Astrocyte (in vitro differentiated cells and primary cell): ENCODE results near the gene ZAR1L. TPM values are rescaled to one million over a fixed set of nuclear protein-coding genes. Genes with fewer than 3 reads are reported as not detected.
A peak's percentile ranks its signal among the peaks of the same experiment; 100 is the strongest.

Experiments used
- DNase-seq: peaks from one replicate; pipeline ENCODE4 v3.0.0-alpha.2; 2010; ENCODE audit warnings: low read depth
- FAIRE-seq: peaks from 2 replicates; lab custom pipeline; 2011; peaks lifted over from hg19 to GRCh38; lab: Jason Lieb, UNC
- H2AFZ ChIP-seq: 2 replicates; pipeline ENCODE4 v1.6.0; 2012; ENCODE audit warnings: low read depth, low read length, inconsistent platforms
- H3K27ac ChIP-seq: 2 replicates; pipeline ENCODE4 v1.5.1; 2011; ENCODE audit warnings: low read depth, low read length, inconsistent platforms
- H3K27me3 ChIP-seq: 2 replicates; pipeline ENCODE4 v1.6.0; 2011; ENCODE audit warnings: low read length, inconsistent platforms; ENCODE audit not compliant: insufficient read depth
- H3K36me3 ChIP-seq: 2 replicates; pipeline ENCODE4 v1.5.1; 2011; ENCODE audit warnings: low read length, inconsistent platforms; ENCODE audit not compliant: insufficient read depth
- H3K4me1 ChIP-seq: 2 replicates; pipeline ENCODE4 v1.5.1; 2011; ENCODE audit warnings: low read length, inconsistent platforms; ENCODE audit not compliant: insufficient read depth
- H3K4me2 ChIP-seq: 2 replicates; pipeline ENCODE4 v1.6.0; 2012; ENCODE audit warnings: low read length, inconsistent platforms
- H3K4me3 ChIP-seq: 2 replicates; pipeline ENCODE4 v1.5.1; 2011; ENCODE audit warnings: low read depth, mild to moderate bottlenecking, low read length, inconsistent platforms; ENCODE audit not compliant: insufficient read depth
- H3K79me2 ChIP-seq: 2 replicates; pipeline ENCODE4 v1.6.0; 2012; ENCODE audit warnings: mild to moderate bottlenecking, low read length, inconsistent platforms; ENCODE audit not compliant: insufficient read depth
- H3K9ac ChIP-seq: 2 replicates; pipeline ENCODE4 v1.6.0; 2012; ENCODE audit warnings: mild to moderate bottlenecking, low read length, inconsistent platforms
- H3K9me3 ChIP-seq: 2 replicates; pipeline ENCODE4 v1.5.1; 2012; ENCODE audit warnings: low read depth, mild to moderate bottlenecking, low read length, inconsistent platforms; ENCODE audit not compliant: insufficient read depth
- H4K20me1 ChIP-seq: 2 replicates; pipeline ENCODE4 v1.6.0; 2012; ENCODE audit warnings: low read length, inconsistent platforms; ENCODE audit not compliant: insufficient read depth
- H3K27ac Mint-ChIP-seq: one replicate; pipeline ENCODE4 v1.8.0; 2021; ENCODE audit warnings: mild to moderate bottlenecking, mixed read lengths; ENCODE audit not compliant: unreplicated experiment
- H3K27me3 Mint-ChIP-seq: one replicate; pipeline ENCODE4 v1.8.0; 2021; ENCODE audit warnings: low read depth, mixed read lengths; ENCODE audit not compliant: unreplicated experiment
- H3K36me3 Mint-ChIP-seq: one replicate; pipeline ENCODE4 v1.8.0; 2021; ENCODE audit warnings: low read depth, mixed read lengths; ENCODE audit not compliant: unreplicated experiment
- H3K4me1 Mint-ChIP-seq: one replicate; pipeline ENCODE4 v1.8.0; 2021; ENCODE audit warnings: low read depth, mixed read lengths; ENCODE audit not compliant: unreplicated experiment
- H3K4me3 Mint-ChIP-seq: one replicate; pipeline ENCODE4 v1.8.0; 2021; ENCODE audit warnings: mild to moderate bottlenecking, moderate library complexity, mixed read lengths; ENCODE audit not compliant: unreplicated experiment
- H3K9me3 Mint-ChIP-seq: one replicate; pipeline ENCODE4 v1.8.0; 2021; ENCODE audit warnings: mild to moderate bottlenecking, mixed read lengths; ENCODE audit not compliant: unreplicated experiment
- CTCF ChIP-seq: IDR thresholded peaks from 2 replicates; pipeline ENCODE4 v1.5.1; 2011; ENCODE audit warnings: low read depth, mild to moderate bottlenecking, inconsistent platforms, low read length, moderate library complexity; ENCODE audit not compliant: insufficient read depth
- EZH2 ChIP-seq: IDR thresholded peaks from 2 replicates; pipeline ENCODE4 v1.6.1; 2012; ENCODE audit warnings: mild to moderate bottlenecking, low read length, inconsistent platforms; ENCODE audit not compliant: insufficient read depth
- total RNA-seq: library from RNA; stranded (reverse); gene quantifications from 2 replicates; pipeline ENCODE4 v1.2.1, GENCODE V29; 2021

ZAR1L gene
- total RNA-seq, 1 donor from 2014 or later = not detected

- Histone ChIP-seq H3K4me1 (peaks cover 4% of the 10 kb centered on the region), H3K27ac (no peak overlapping the region), H3K27me3 (no peaks in the 10 kb centered on the region), H3K9me3 (no peaks in the 10 kb centered on the region), H4K20me1 (no peaks in the 10 kb centered on the region), H3K36me3 (no peaks in the 10 kb centered on the region), H3K9ac (no peak overlapping the region), H2AFZ (no peak overlapping the region), H3K4me3 (no peak overlapping the region), H3K4me2 (no peak overlapping the region), H3K79me2 (peaks cover 6% of the 10 kb centered on the region)
- H3K27me3 Mint-ChIP-seq = no peaks in the 10 kb centered on the region
- H3K36me3 Mint-ChIP-seq = no peaks in the 10 kb centered on the region
- H3K4me3 Mint-ChIP-seq = no peak overlapping the region
- H3K27ac Mint-ChIP-seq = no peak overlapping the region
- H3K9me3 Mint-ChIP-seq = no peaks in the 10 kb centered on the region
- no peak for DNase-seq
- no peaks in the 10 kb centered on the region for H3K4me1 Mint-ChIP-seq
- FAIRE-seq = no peak
- no peak for TF ChIP-seq CTCF
- TF ChIP-seq EZH2 = no peak
These were observed 2.7 kb upstream of the ZAR1L start for GRCh38 chr13:32317716-32318465.

GRCh38 chr13:32316501-32316900 is 1.3 kb upstream of the ZAR1L start:
- H3K79me2 ChIP-seq = peaks cover 6% of the 10 kb centered on the region
- H3K4me1 ChIP-seq = peaks cover 4% of the 10 kb centered on the region
- TF ChIP-seq CTCF (no peak), EZH2 (no peak)
- no peak for FAIRE-seq
- H3K4me3 ChIP-seq = peak overlapping the region; percentile 94
- Mint-ChIP-seq H3K27ac (no peak overlapping the region), H3K4me3 (peak overlapping the region; percentile 91), H3K36me3 (no peaks in the 10 kb centered on the region), H3K9me3 (no peaks in the 10 kb centered on the region), H3K4me1 (no peaks in the 10 kb centered on the region), H3K27me3 (no peaks in the 10 kb centered on the region)
- no peaks in the 10 kb centered on the region for H4K20me1 ChIP-seq
- H2AFZ ChIP-seq = peak overlapping the region; percentile 98
- no peak for DNase-seq
- no peaks in the 10 kb centered on the region for H3K9me3 ChIP-seq
- H3K9ac ChIP-seq = peak overlapping the region; percentile 98
- H3K27ac ChIP-seq = peak overlapping the region; percentile 98
- no peaks in the 10 kb centered on the region for H3K27me3 ChIP-seq
- no peaks in the 10 kb centered on the region for H3K36me3 ChIP-seq
- peak overlapping the region; percentile 96 for H3K4me2 ChIP-seq

GRCh38 chr13:32316028-32316339 is 821 bp upstream of the ZAR1L start:
- peak overlapping the region; percentile 98 for H3K27ac ChIP-seq
- Mint-ChIP-seq H3K36me3 (no peaks in the 10 kb centered on the region), H3K4me1 (no peaks in the 10 kb centered on the region), H3K27me3 (no peaks in the 10 kb centered on the region), H3K27ac (peak overlapping the region; percentile 88), H3K9me3 (no peaks in the 10 kb centered on the region), H3K4me3 (peak overlapping the region; percentile 91)
- TF ChIP-seq EZH2 (no peak), CTCF (no peak)
- peak overlapping the region; percentile 98 for H2AFZ ChIP-seq
- no peaks in the 10 kb centered on the region for H4K20me1 ChIP-seq
- peak overlapping the region; percentile 94 for H3K4me3 ChIP-seq
- H3K4me1 ChIP-seq = peaks cover 4% of the 10 kb centered on the region
- no peaks in the 10 kb centered on the region for H3K27me3 ChIP-seq
- peak overlapping the region; percentile 96 for H3K4me2 ChIP-seq
- DNase-seq (no peak), FAIRE-seq (no peak)
- peak overlapping the region; percentile 98 for H3K9ac ChIP-seq
- H3K9me3 ChIP-seq = no peaks in the 10 kb centered on the region
- peaks cover 6% of the 10 kb centered on the region for H3K79me2 ChIP-seq
- no peaks in the 10 kb centered on the region for H3K36me3 ChIP-seq
